H9 (cell line): ENCODE results near the gene SDC4. TPM values are rescaled to one million over a fixed set of nuclear protein-coding genes. Genes with fewer than 3 reads are reported as not detected.

Experiments used
- DNase-seq: peaks from one replicate; pipeline ENCODE4 v3.0.0-alpha.2; 2017
- H2AFZ ChIP-seq: one replicate; pipeline ENCODE4 v1.6.1; 2013; ENCODE audit warnings: mild to moderate bottlenecking, low read length, control low read depth, moderate library complexity
- H2AK5ac ChIP-seq: 2 replicates; pipeline ENCODE4 v1.6.1; 2013; ENCODE audit warnings: low read length, control low read depth, mixed read lengths; ENCODE audit not compliant: insufficient read length
- H2BK120ac ChIP-seq: one replicate; pipeline ENCODE4 v1.6.1; 2013; ENCODE audit warnings: low read depth, mild to moderate bottlenecking, low read length, control low read depth, inconsistent platforms; ENCODE audit not compliant: poor library complexity, severe bottlenecking
- H2BK12ac ChIP-seq: 2 replicates; pipeline ENCODE4 v1.6.1; 2013; ENCODE audit warnings: low read length, control low read depth, mixed read lengths, low read depth; ENCODE audit not compliant: insufficient read length
- H2BK15ac ChIP-seq: 2 replicates; pipeline ENCODE4 v1.6.1; 2013; ENCODE audit warnings: low read depth, low read length, control low read depth
- H2BK20ac ChIP-seq: one replicate; pipeline ENCODE4 v1.6.1; 2013; ENCODE audit warnings: low read depth, mild to moderate bottlenecking, low read length, control low read depth, inconsistent platforms; ENCODE audit not compliant: poor library complexity, severe bottlenecking
- H2BK5ac ChIP-seq: 2 replicates; pipeline ENCODE4 v1.6.1; 2013; ENCODE audit warnings: low read length, control low read depth, mixed read lengths; ENCODE audit not compliant: insufficient read length
- H3K14ac ChIP-seq: 2 replicates; pipeline ENCODE4 v1.6.1; 2013; ENCODE audit warnings: low read length, control low read depth; ENCODE audit not compliant: insufficient read depth
- H3K18ac ChIP-seq: 2 replicates; pipeline ENCODE4 v1.6.1; 2013; ENCODE audit warnings: low read depth, mild to moderate bottlenecking, mixed read lengths, low read length, control low read depth; ENCODE audit not compliant: insufficient read length
- H3K23ac ChIP-seq: 2 replicates; pipeline ENCODE4 v1.6.1; 2013; ENCODE audit warnings: low read length, control low read depth, mixed read lengths, low read depth; ENCODE audit not compliant: insufficient read length
- H3K23me2 ChIP-seq: 2 replicates; pipeline ENCODE4 v1.6.1; 2013; ENCODE audit warnings: low read depth, mild to moderate bottlenecking, mixed read lengths, low read length, control low read depth; ENCODE audit not compliant: insufficient read length, poor library complexity, severe bottlenecking
- H3K27ac ChIP-seq: 2 replicates; pipeline ENCODE4 v1.5.1; 2013; ENCODE audit warnings: low read length, control low read depth, mixed read lengths, low read depth; ENCODE audit not compliant: insufficient read length
- H3K27me3 ChIP-seq: 2 replicates; pipeline ENCODE4 v1.6.1; 2013; ENCODE audit warnings: low read length, control low read depth, inconsistent platforms; ENCODE audit not compliant: insufficient read depth
- H3K4ac ChIP-seq: 2 replicates; pipeline ENCODE4 v1.6.1; 2013; ENCODE audit warnings: low read depth, mild to moderate bottlenecking, control low read depth, inconsistent platforms, low read length, moderate library complexity
- H3K4me1 ChIP-seq: 2 replicates; pipeline ENCODE4 v1.6.1; 2013; ENCODE audit warnings: low read length, control low read depth, inconsistent platforms; ENCODE audit not compliant: insufficient read depth
- H3K4me2 ChIP-seq: 2 replicates; pipeline ENCODE4 v1.6.1; 2013; ENCODE audit warnings: low read length, control low read depth, mixed read lengths; ENCODE audit not compliant: insufficient read length, insufficient read depth
- H3K56ac ChIP-seq: 2 replicates; pipeline ENCODE4 v1.6.1; 2013; ENCODE audit warnings: low read depth, mild to moderate bottlenecking, mixed read lengths, low read length, control low read depth; ENCODE audit not compliant: insufficient read length
- H3K79me1 ChIP-seq: 2 replicates; pipeline ENCODE4 v1.6.1; 2013; ENCODE audit warnings: low read depth, mild to moderate bottlenecking, moderate library complexity, low read length, control low read depth, inconsistent platforms; ENCODE audit not compliant: insufficient read depth, poor library complexity, severe bottlenecking
- H3K79me2 ChIP-seq: 2 replicates; pipeline ENCODE4 v1.6.1; 2013; ENCODE audit warnings: low read length, control low read depth, inconsistent platforms; ENCODE audit not compliant: insufficient read depth
- H3K9ac ChIP-seq: 2 replicates; pipeline ENCODE4 v1.6.1; 2013; ENCODE audit warnings: low read length, control low read depth, mixed read lengths; ENCODE audit not compliant: insufficient read length; ENCODE audit errors: extremely low read depth
- H3K9me3 ChIP-seq: one replicate; pipeline ENCODE4 v1.6.1; 2013; ENCODE audit warnings: low read depth, low read length, inconsistent platforms; ENCODE audit not compliant: control insufficient read depth
- H3T11ph ChIP-seq: one replicate; pipeline ENCODE4 v1.6.1; 2013; ENCODE audit warnings: mild to moderate bottlenecking, low read length, control low read depth, inconsistent platforms
- H4K20me1 ChIP-seq: one replicate; pipeline ENCODE4 v1.6.1; 2013; ENCODE audit not compliant: control insufficient read depth, insufficient read length, insufficient read depth
- H4K5ac ChIP-seq: 2 replicates; pipeline ENCODE4 v1.6.1; 2013; ENCODE audit warnings: low read depth, mild to moderate bottlenecking, mixed read lengths, low read length, control low read depth; ENCODE audit not compliant: insufficient read length
- H4K8ac ChIP-seq: replicated peaks from 2 replicates; pipeline ENCODE4 v1.6.1; 2013; ENCODE audit warnings: low read length, control low read depth, mixed read lengths, low read depth; ENCODE audit not compliant: insufficient read length
- H4K91ac ChIP-seq: 2 replicates; pipeline ENCODE4 v1.6.1; 2013; ENCODE audit warnings: low read depth, mild to moderate bottlenecking, moderate library complexity, mixed read lengths, low read length, control low read depth; ENCODE audit not compliant: insufficient read length
- H3K27ac Mint-ChIP-seq, 3 experiments: 2 replicates in 2 of 3; 3 replicates in 1 of 3; pipeline ENCODE4 v1.8.0; 2020 to 2021; ENCODE audit warnings: mixed read lengths in 3 of 3, mild to moderate bottlenecking in 1 of 3, moderate library complexity in 1 of 3
- H3K27me3 Mint-ChIP-seq: 2 replicates; pipeline ENCODE4 v1.8.0; 2021; ENCODE audit warnings: low read depth, mild to moderate bottlenecking, moderate library complexity, mixed read lengths
- H3K36me3 Mint-ChIP-seq, 3 experiments: 2 replicates in 2 of 3; 3 replicates in 1 of 3; pipeline ENCODE4 v1.8.0; 2020 to 2021; ENCODE audit warnings: low read depth in 3 of 3, mixed read lengths in 3 of 3; ENCODE audit not compliant: insufficient read depth in 1 of 3
- H3K4me1 Mint-ChIP-seq, 2 experiments: 2 replicates each; pipeline ENCODE4 v1.8.0; 2020; ENCODE audit warnings: mixed read lengths in 2 of 2
- H3K4me3 Mint-ChIP-seq, 2 experiments: 2 replicates in 1 of 2; 3 replicates in 1 of 2; pipeline ENCODE4 v1.8.0; 2020 to 2021; ENCODE audit warnings: mild to moderate bottlenecking in 2 of 2, mixed read lengths in 2 of 2, moderate library complexity in 1 of 2
- H3K9me3 Mint-ChIP-seq, 2 experiments: 2 replicates in 1 of 2; 3 replicates in 1 of 2; pipeline ENCODE4 v1.8.0; 2020; ENCODE audit warnings: mild to moderate bottlenecking in 2 of 2, mixed read lengths in 2 of 2, moderate library complexity in 1 of 2
- CTCF ChIP-seq: fragments of 200-600 bp; sonication (generic); conservative IDR thresholded peaks from 3 replicates; pipeline ENCODE4 v1.8.0; 2021; ENCODE audit warnings: antibody characterized with exemption, mild to moderate bottlenecking
- WGBS: extraction: QIAGEN DNeasy Blood & Tissue Kit; methylation state at CpG from one replicate; pipeline ENCODE4 v1.1.7; 2013; ENCODE audit warnings: missing lambda C conversion rate, low lambda C conversion rate, mixed read lengths; ENCODE audit not compliant: insufficient read length; ENCODE audit errors: extremely low coverage; 5-methylcytosine and 5-hydroxymethylcytosine counted together
- total RNA-seq: library from RNA; stranded (reverse); gene quantifications from 2 replicates; pipeline ENCODE4 v1.2.1, GENCODE V29; 2021

Gene SDC4
- total RNA-seq, 1 experiment from 2014 or later: 50.7 TPM

GRCh38 chr20:45347297-45347935, 808 bp downstream of the SDC4 start:
- no peak overlapping the region for H3K56ac ChIP-seq
- H3K27ac ChIP-seq: no peak overlapping the region
- H3K79me2 ChIP-seq: peaks cover 3% of the 10 kb centered on the region; the same call in 1 of the 2 replicates
- peak overlapping the region in 2 of 3 experiments; percentile 53 to 60; a peak in 2 of 7 replicates for H3K27ac Mint-ChIP-seq
- H2AFZ ChIP-seq: no peak overlapping the region
- H2BK15ac ChIP-seq: no peak overlapping the region
- no peaks in the 10 kb centered on the region for H3K36me3 Mint-ChIP-seq
- no peak for DNase-seq
- peaks cover 28% of the 10 kb centered on the region; the same call in 1 of the 2 replicates for H3K4me1 ChIP-seq
- peak overlapping the region; percentile 82 to 90 for H3K4me3 Mint-ChIP-seq
- WGBS: no CpG with 5 or more reads among the region's 10 CpGs
- TF ChIP-seq CTCF: no peak
- H3T11ph ChIP-seq: no peak overlapping the region
- peaks cover 52 to 55% of the 10 kb centered on the region in 2 experiments for H3K4me1 Mint-ChIP-seq
- no peak overlapping the region for H2BK120ac ChIP-seq
- no peak overlapping the region for H4K5ac ChIP-seq
- no peak overlapping the region for H2BK20ac ChIP-seq
- H3K9me3 ChIP-seq: no peaks in the 10 kb centered on the region
- H4K91ac ChIP-seq: no peak overlapping the region
- no peaks in the 10 kb centered on the region for H4K20me1 ChIP-seq
- no peak overlapping the region for H3K18ac ChIP-seq
- peak overlapping the region; percentile 79 for H3K9ac ChIP-seq
- H3K14ac ChIP-seq: no peak overlapping the region
- no peak overlapping the region for H2BK12ac ChIP-seq
- no peak overlapping the region for H3K23ac ChIP-seq
- no peaks in the 10 kb centered on the region for H3K9me3 Mint-ChIP-seq
- H2BK5ac ChIP-seq: no peak overlapping the region
- H3K23me2 ChIP-seq: peaks cover 9% of the 10 kb centered on the region
- H3K27me3 Mint-ChIP-seq: peaks cover 4% of the 10 kb centered on the region; the same call in 1 of the 2 replicates
- no peaks in the 10 kb centered on the region for H3K79me1 ChIP-seq
- no peak overlapping the region for H2AK5ac ChIP-seq
- H3K4me2 ChIP-seq: peak overlapping the region; percentile 95
- H4K8ac ChIP-seq: no peak overlapping the region
- no peak overlapping the region for H3K4ac ChIP-seq
- no peaks in the 10 kb centered on the region for H3K27me3 ChIP-seq
